Naive B cell (primary cell): Measurements from ENCODE around the gene NUP98. TPM values are rescaled to one million over a fixed set of nuclear protein-coding genes. Genes with fewer than 3 reads are reported as not detected.
A peak's percentile ranks its signal among the peaks of the same experiment; 100 is the strongest.

Experiments used
- ATAC-seq, 2 donors: fragments of 150-1000 bp; cut with Tn5 transposase; 2 replicates each; pipeline ENCODE4 v1.10.0; 2021; ENCODE audit warnings: low read depth in 2 of 2, mild to moderate bottlenecking in 2 of 2, moderate library complexity in 2 of 2
- DNase-seq: peaks from one replicate; pipeline ENCODE4 v3.0.0; 2022
- H3K27ac Mint-ChIP-seq, 6 donors: one replicate each; pipeline ENCODE4 v1.8.0; 2020 to 2022; ENCODE audit warnings: mild to moderate bottlenecking in 6 of 6, mixed read lengths in 6 of 6, moderate library complexity in 5 of 6, inconsistent platforms in 2 of 6
- H3K27me3 Mint-ChIP-seq, 3 donors: one replicate each; pipeline ENCODE4 v1.8.0; 2021 to 2022; ENCODE audit warnings: mixed read lengths in 3 of 3, mild to moderate bottlenecking in 1 of 3
- H3K36me3 Mint-ChIP-seq, 2 donors: one replicate each; pipeline ENCODE4 v1.8.0; 2020 to 2022; ENCODE audit warnings: mixed read lengths in 2 of 2, inconsistent platforms in 1 of 2, mild to moderate bottlenecking in 1 of 2
- H3K4me1 Mint-ChIP-seq, 3 donors: one replicate each; pipeline ENCODE4 v1.8.0; 2020 to 2022; ENCODE audit warnings: mixed read lengths in 3 of 3, inconsistent platforms in 1 of 3, mild to moderate bottlenecking in 1 of 3, moderate library complexity in 1 of 3
- H3K4me3 Mint-ChIP-seq, 8 donors: one replicate each; pipeline ENCODE4 v1.8.0; 2020 to 2022; ENCODE audit warnings: mild to moderate bottlenecking in 8 of 8, mixed read lengths in 8 of 8, moderate library complexity in 8 of 8, inconsistent platforms in 2 of 8
- H3K9me3 Mint-ChIP-seq, 7 donors: one replicate each; pipeline ENCODE4 v1.8.0; 2020 to 2022; ENCODE audit warnings: mixed read lengths in 7 of 7, mild to moderate bottlenecking in 5 of 7, inconsistent platforms in 2 of 7, moderate library complexity in 1 of 7
- polyA plus RNA-seq, 6 donors: library from polyadenylated mRNA; unstranded; fragments of 300-500 nt; fragmentation: Illumina TruSeq; gene quantifications; one replicate each; pipeline ENCODE4 v1.2.3, GENCODE V29; 2021; ENCODE audit warnings: low read depth in 6 of 6

The NUP98 gene
- 10 to 100 TPM; 29.4 to 57.0 (median 38.7) TPM for polyA plus RNA-seq

- no peaks in the 10 kb centered on the region for H3K9me3 Mint-ChIP-seq
- DNase-seq, result peak; percentile 100
- no peaks in the 10 kb centered on the region for H3K36me3 Mint-ChIP-seq
- peak; percentile 84 to 89 for ATAC-seq
- H3K4me1 Mint-ChIP-seq, result peaks cover 19 to 47% (median 39%) of the 10 kb centered on the region in 3 donors
- peak within 1 kb of the TSS; percentile 89 to 100 (median 97) for H3K4me3 Mint-ChIP-seq
- H3K27ac Mint-ChIP-seq, result peak within 1 kb of the TSS; percentile 98 to 100 (median 99)
- H3K27me3 Mint-ChIP-seq, result no peaks in the 10 kb centered on the region
Measured at GRCh38 chr11:3797329-3798090, at the start of gene NUP98. NUP98 (minus strand) TSS chr11:3797554; CDS start chr11:3782117, 15,437 bp downstream.

GRCh38 chr11:3845670-3846069, 48.3 kb upstream of the NUP98 start:
- Mint-ChIP-seq H3K27me3 (no peaks in the 10 kb centered on the region), H3K36me3 (no peaks in the 10 kb centered on the region), H3K4me1 (peaks cover 13 to 21% (median 15%) of the 10 kb centered on the region in 3 donors), H3K9me3 (no peaks in the 10 kb centered on the region), H3K27ac (no peak overlapping the region), H3K4me3 (no peak overlapping the region)
- ATAC-seq, result no peak
- no peak for DNase-seq

GRCh38 chr11:3845246-3845645, 47.9 kb upstream of the NUP98 start:
- ATAC-seq (no peak), DNase-seq (no peak)
- no peaks in the 10 kb centered on the region for H3K9me3 Mint-ChIP-seq
- no peak overlapping the region for H3K4me3 Mint-ChIP-seq
- H3K27ac Mint-ChIP-seq, result peak overlapping the region in 2 of 6 donors; percentile 2 to 62
- H3K27me3 Mint-ChIP-seq, result no peaks in the 10 kb centered on the region
- no peaks in the 10 kb centered on the region for H3K36me3 Mint-ChIP-seq
- peaks cover 13 to 21% (median 16%) of the 10 kb centered on the region in 3 donors for H3K4me1 Mint-ChIP-seq

- Mint-ChIP-seq H3K4me3 (peak overlapping the region in 3 of 8 donors; percentile 37 to 73 (median 47)), H3K9me3 (no peaks in the 10 kb centered on the region), H3K4me1 (peaks cover 21 to 30% (median 27%) of the 10 kb centered on the region in 3 donors), H3K36me3 (no peaks in the 10 kb centered on the region), H3K27ac (peak overlapping the region; percentile 36 to 90 (median 81)), H3K27me3 (no peaks in the 10 kb centered on the region)
- ATAC-seq (no peak), DNase-seq (no peak)
Measured at GRCh38 chr11:3843326-3843725, 46.0 kb upstream of the NUP98 start.

GRCh38 chr11:3841426-3842350, 44.3 kb upstream of the NUP98 start:
- Mint-ChIP-seq H3K4me1 (peaks cover 34 to 47% (median 43%) of the 10 kb centered on the region in 3 donors), H3K27me3 (no peaks in the 10 kb centered on the region), H3K36me3 (no peaks in the 10 kb centered on the region), H3K27ac (peak overlapping the region; percentile 90 to 99 (median 98)), H3K4me3 (peak overlapping the region; percentile 74 to 96 (median 91)), H3K9me3 (no peaks in the 10 kb centered on the region)
- peak in 1 of 2 donors; percentile 72 for ATAC-seq
- DNase-seq, result peak; percentile 99

GRCh38 chr11:3840870-3841425, 43.6 kb upstream of the NUP98 start, which contains the start of gene RHOG:
RHOG (minus strand) TSS chr11:3840959; CDS start chr11:3828138, 12,821 bp downstream.
- Mint-ChIP-seq H3K27me3 (no peaks in the 10 kb centered on the region), H3K4me1 (peaks cover 37 to 54% (median 49%) of the 10 kb centered on the region in 3 donors), H3K9me3 (no peaks in the 10 kb centered on the region), H3K27ac (peak within 1 kb of the TSS; percentile 90 to 99 (median 98)), H3K4me3 (peak within 1 kb of the TSS; percentile 74 to 98 (median 95)), H3K36me3 (no peaks in the 10 kb centered on the region)
- DNase-seq, result peak; percentile 84
- ATAC-seq, result peak; percentile 78

GRCh38 chr11:3840004-3840869, 42.9 kb upstream of the NUP98 start:
- peak overlapping the region; percentile 74 to 98 (median 95) for H3K4me3 Mint-ChIP-seq
- no peak for ATAC-seq
- no peaks in the 10 kb centered on the region for H3K9me3 Mint-ChIP-seq
- H3K27ac Mint-ChIP-seq, result peak overlapping the region; percentile 90 to 99 (median 98)
- DNase-seq, result no peak
- H3K27me3 Mint-ChIP-seq, result no peaks in the 10 kb centered on the region
- H3K4me1 Mint-ChIP-seq, result peaks cover 44 to 61% (median 56%) of the 10 kb centered on the region in 3 donors
- H3K36me3 Mint-ChIP-seq, result peaks cover 0 to 7% of the 10 kb centered on the region in 2 donors

GRCh38 chr11:3838504-3838903, 41.1 kb upstream of the NUP98 start:
- H3K36me3 Mint-ChIP-seq, result peaks cover 0 to 11% of the 10 kb centered on the region in 2 donors
- ATAC-seq (no peak), DNase-seq (no peak)

GRCh38 chr11:3837793-3838192, 40.4 kb upstream of the NUP98 start:
- no peaks in the 10 kb centered on the region for H3K27me3 Mint-ChIP-seq
- no peaks in the 10 kb centered on the region for H3K9me3 Mint-ChIP-seq
- peak overlapping the region; percentile 44 to 98 (median 92) for H3K27ac Mint-ChIP-seq
- peaks cover 65 to 84% (median 80%) of the 10 kb centered on the region in 3 donors for H3K4me1 Mint-ChIP-seq
- DNase-seq, result no peak
- peaks cover 0 to 11% of the 10 kb centered on the region in 2 donors for H3K36me3 Mint-ChIP-seq
- no peak for ATAC-seq
- H3K4me3 Mint-ChIP-seq, result peak overlapping the region in 7 of 8 donors; percentile 74 to 98 (median 94)

More at GRCh38 chr11:3838504-3838903, 41.1 kb upstream of the NUP98 start:
- H3K4me3 Mint-ChIP-seq, result peak overlapping the region; percentile 74 to 98 (median 95)
- peak overlapping the region; percentile 87 to 98 (median 92) for H3K27ac Mint-ChIP-seq
- H3K9me3 Mint-ChIP-seq, result no peaks in the 10 kb centered on the region
- H3K27me3 Mint-ChIP-seq, result no peaks in the 10 kb centered on the region
- peaks cover 61 to 79% (median 73%) of the 10 kb centered on the region in 3 donors for H3K4me1 Mint-ChIP-seq

GRCh38 chr11:3836903-3837302, 39.5 kb upstream of the NUP98 start:
- ATAC-seq (no peak), DNase-seq (no peak)
- Mint-ChIP-seq H3K27me3 (no peaks in the 10 kb centered on the region), H3K4me3 (peak overlapping the region; percentile 30 to 98 (median 70)), H3K36me3 (peaks cover 0 to 11% of the 10 kb centered on the region in 2 donors), H3K9me3 (no peaks in the 10 kb centered on the region), H3K4me1 (peaks cover 72 to 88% (median 85%) of the 10 kb centered on the region in 3 donors), H3K27ac (peak overlapping the region in 4 of 6 donors; percentile 78 to 95 (median 90))

GRCh38 chr11:3835751-3836150, 38.4 kb upstream of the NUP98 start:
- Mint-ChIP-seq H3K36me3 (peaks cover 0 to 11% of the 10 kb centered on the region in 2 donors), H3K4me3 (peak overlapping the region in 7 of 8 donors; percentile 26 to 84 (median 53)), H3K27ac (peak overlapping the region; percentile 22 to 96 (median 74)), H3K27me3 (no peaks in the 10 kb centered on the region), H3K9me3 (no peaks in the 10 kb centered on the region), H3K4me1 (peaks cover 78 to 93% (median 93%) of the 10 kb centered on the region in 3 donors)
- no peak for DNase-seq
- no peak for ATAC-seq
